ENCODE results near the gene PAX8.

GRCh38 chr2:113278073-113278741, 514 bp downstream of the PAX8 start:
- TF ChIP-seq EZH2 (IDR thresholded peaks at IDR 0.05) (no peak), POLR2AphosphoS5 (IDR thresholded peaks at IDR 0.05; ENCODE audit: borderline replicate concordance, low read depth, low read length) (no peak), FOXP2 (optimal IDR thresholded peaks at IDR 0.05; ENCODE audit: control extremely low read depth, extremely low read length, insufficient read depth) (no peak)

All from SK-N-MC (cell line).